Measurements from ENCODE around the gene PICK1. TPM values are rescaled to one million over a fixed set of nuclear protein-coding genes. Genes with fewer than 3 reads are reported as not detected.

PICK1 gene
- total and polyA plus RNA-seq, 3 donors from 2014 or later: 61.5 to 89.7 (median 78.7) TPM

DNA sequence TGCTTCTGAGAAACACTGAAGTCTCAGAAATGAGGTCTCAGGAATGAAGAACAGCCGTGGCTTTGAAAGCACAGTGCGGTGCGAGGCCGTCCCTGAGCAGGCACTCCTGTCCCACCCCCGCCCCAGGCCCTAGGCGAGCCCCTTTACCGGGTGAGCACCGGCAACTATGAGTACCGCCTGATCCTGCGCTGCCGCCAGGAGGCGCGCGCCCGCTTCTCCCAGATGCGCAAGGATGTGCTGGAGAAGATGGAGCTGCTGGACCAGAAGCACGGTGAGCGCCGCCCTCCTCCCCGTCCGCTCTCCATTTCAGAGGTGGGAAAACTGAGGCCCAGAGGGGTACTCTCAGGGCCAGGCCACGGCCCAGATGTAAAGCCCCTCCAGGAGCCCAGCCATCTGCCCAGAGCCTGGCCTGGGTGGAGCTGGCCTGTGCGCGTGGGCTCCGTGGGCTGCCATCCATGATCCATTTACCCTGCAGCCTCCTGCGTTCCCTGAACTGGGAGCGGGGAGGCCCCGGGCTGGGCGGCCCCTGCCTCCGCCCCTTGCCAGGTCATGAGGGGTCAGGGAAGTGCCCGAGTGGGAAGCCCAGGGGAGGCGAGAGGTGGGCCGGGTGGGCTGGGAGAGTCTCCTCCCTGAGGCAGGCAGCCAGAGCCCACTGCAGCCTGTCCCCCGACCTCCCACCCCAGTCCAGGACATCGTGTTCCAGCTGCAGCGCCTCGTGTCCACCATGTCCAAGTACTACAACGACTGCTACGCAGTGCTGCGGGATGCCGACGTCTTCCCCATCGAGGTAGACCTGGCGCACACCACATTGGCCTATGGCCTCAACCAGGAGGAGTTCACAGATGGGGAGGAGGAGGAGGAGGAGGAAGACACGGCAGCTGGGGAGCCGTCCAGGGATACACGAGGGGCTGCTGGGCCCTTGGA is 17.2 kb downstream of the PICK1 start:
- peak; percentile 79 for DNase-seq
- Histone ChIP-seq H3K9me3 (no peaks in the 10 kb centered on the region), H3K4me3 (peak overlapping the region in 1 of 2 donors; percentile 3), H3K27me3 (no peaks in the 10 kb centered on the region), H3K4me1 (peaks cover 13% of the 10 kb centered on the region), H3K36me3 (ENCODE audit: low read depth, missing control alignments) (no peaks in the 10 kb centered on the region), H3K27ac (peak overlapping the region; percentile 64 to 84)
- intact Hi-C loops (cut with DNase I; ENCODE audit: low total_unique reads): no loop called here
- WGBS, 2 donors: 24 to 54% methylated on average over 20 to 41 of the region's 47 CpGs
- TF ChIP-seq, protein P1, sequence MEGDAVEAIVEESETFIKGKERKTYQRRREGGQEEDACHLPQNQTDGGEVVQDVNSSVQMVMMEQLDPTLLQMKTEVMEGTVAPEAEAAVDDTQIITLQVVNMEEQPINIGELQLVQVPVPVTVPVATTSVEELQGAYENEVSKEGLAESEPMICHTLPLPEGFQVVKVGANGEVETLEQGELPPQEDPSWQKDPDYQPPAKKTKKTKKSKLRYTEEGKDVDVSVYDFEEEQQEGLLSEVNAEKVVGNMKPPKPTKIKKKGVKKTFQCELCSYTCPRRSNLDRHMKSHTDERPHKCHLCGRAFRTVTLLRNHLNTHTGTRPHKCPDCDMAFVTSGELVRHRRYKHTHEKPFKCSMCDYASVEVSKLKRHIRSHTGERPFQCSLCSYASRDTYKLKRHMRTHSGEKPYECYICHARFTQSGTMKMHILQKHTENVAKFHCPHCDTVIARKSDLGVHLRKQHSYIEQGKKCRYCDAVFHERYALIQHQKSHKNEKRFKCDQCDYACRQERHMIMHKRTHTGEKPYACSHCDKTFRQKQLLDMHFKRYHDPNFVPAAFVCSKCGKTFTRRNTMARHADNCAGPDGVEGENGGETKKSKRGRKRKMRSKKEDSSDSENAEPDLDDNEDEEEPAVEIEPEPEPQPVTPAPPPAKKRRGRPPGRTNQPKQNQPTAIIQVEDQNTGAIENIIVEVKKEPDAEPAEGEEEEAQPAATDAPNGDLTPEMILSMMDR (IDR thresholded peaks at IDR 0.05): peak; percentile 7 to 59 (median 51)
- no peak for TF ChIP-seq POLR2A (IDR thresholded peaks at IDR 0.05)

DNA sequence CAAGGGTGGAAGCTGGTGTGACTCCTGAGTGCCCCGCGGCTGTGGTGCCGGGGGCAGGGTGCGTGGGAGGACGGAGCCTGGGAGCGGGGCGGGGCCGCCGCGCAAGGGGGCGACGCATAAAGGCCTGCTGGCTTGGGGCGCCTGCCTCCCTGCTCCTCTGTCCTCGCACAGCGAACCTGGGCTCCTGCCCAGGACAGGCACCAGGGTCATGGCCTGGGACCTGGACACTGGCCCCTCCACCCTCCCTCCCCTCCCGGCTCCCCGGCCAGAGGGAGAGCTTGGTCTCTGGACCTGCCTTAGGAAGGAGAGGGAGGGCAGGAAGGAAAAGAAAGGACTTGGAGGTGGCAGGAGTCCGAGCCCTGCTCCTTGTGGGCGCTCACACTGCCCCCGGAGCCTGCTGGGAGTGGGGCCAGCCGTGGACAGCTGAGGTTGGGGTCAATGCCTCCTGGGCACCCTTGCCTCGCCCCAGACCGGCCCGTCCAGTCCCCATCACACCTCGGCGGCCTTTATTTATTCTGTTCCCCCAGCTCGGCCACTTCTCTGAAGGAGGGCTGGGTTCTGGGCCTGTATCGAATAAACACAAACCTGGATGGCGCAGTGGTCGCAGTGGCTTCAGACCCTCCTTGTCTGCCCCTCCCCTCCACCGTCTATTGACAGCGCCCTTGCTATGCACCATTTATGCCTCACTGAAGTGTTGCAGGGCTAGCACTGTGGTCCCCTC is 18.1 kb downstream of the PICK1 start:
- 47 to 54% methylated on average over 17 to 30 of the region's 32 CpGs for WGBS, 2 donors
- DNase-seq: peak; percentile 56
- H3K27me3 ChIP-seq: no peaks in the 10 kb centered on the region
- intact Hi-C loops (cut with DNase I; ENCODE audit: low total_unique reads): no loop called here
- TF ChIP-seq, protein P1 (IDR thresholded peaks at IDR 0.05): no peak
- TF ChIP-seq POLR2A (IDR thresholded peaks at IDR 0.05): no peak
- H3K9me3 ChIP-seq: no peaks in the 10 kb centered on the region
- H3K4me1 ChIP-seq: peaks cover 13% of the 10 kb centered on the region
- no peaks in the 10 kb centered on the region for H3K36me3 ChIP-seq (ENCODE audit: low read depth, missing control alignments)
- peak overlapping the region in 1 of 2 donors; percentile 3 for H3K4me3 ChIP-seq
- H3K27ac ChIP-seq: peak overlapping the region; percentile 64 to 84

DNA sequence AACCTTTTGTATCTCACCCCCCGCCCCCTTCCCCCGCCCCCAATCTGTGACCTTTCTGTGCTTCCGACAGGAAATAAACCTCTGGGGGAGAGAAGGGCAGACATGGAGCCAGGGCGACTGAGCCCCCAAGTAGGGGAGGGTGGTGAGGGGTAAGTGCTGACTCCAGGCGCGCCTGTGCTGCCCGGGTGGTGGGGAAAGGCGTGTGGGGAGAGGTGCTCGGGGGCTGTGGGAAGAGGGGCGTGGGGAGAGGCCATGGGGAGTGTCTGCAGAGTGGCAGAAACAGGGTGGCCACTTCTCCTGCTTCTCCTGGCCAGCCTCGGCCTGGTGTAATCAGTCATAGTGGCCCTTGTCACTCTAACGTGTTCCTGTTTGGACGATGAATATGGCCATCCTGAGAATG is 18.8 kb downstream of the PICK1 start:
- 61 to 81% methylated on average over 13 of the region's 13 CpGs for WGBS, 2 donors
- intact Hi-C loops (cut with DNase I; ENCODE audit: low total_unique reads): no loop called here
- Histone ChIP-seq H3K4me3 (no peak overlapping the region), H3K27me3 (no peaks in the 10 kb centered on the region), H3K36me3 (ENCODE audit: low read depth, missing control alignments) (no peaks in the 10 kb centered on the region), H3K4me1 (peaks cover 18% of the 10 kb centered on the region), H3K9me3 (no peaks in the 10 kb centered on the region), H3K27ac (peak overlapping the region; percentile 64 to 84)
- no peak for DNase-seq
- TF ChIP-seq, protein P1 (IDR thresholded peaks at IDR 0.05): no peak
- TF ChIP-seq POLR2A (IDR thresholded peaks at IDR 0.05): no peak

DNA sequence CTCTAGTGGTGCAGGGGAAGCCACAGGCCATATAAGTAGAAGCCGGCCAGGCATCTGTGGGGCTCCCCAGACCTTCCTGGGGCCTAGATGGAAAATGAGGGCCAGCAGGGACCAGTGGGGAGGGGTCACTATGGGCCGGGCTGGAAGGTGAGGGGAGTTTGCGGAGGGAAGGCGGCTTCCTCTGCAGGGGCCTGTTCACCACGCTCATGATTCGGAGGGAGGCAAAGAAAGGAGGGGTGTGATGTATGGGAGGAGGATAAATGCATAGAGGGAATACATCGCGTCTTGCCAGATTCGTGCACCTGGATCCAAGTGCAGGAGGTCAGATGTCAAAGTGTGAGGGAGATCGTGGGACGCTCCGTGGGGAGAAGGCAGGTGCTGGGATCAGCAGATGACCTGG is 19.9 kb downstream of the PICK1 start:
- H3K27ac ChIP-seq: no peak overlapping the region
- H3K4me1 ChIP-seq: peaks cover 26% of the 10 kb centered on the region
- H3K36me3 ChIP-seq (ENCODE audit: low read depth, missing control alignments): no peaks in the 10 kb centered on the region
- H3K9me3 ChIP-seq: no peaks in the 10 kb centered on the region
- no peak for DNase-seq
- no peak for TF ChIP-seq POLR2A (IDR thresholded peaks at IDR 0.05)
- TF ChIP-seq, protein P1 (IDR thresholded peaks at IDR 0.05): no peak
- 90 to 91% methylated on average over 12 of the region's 12 CpGs for WGBS, 2 donors
- no peaks in the 10 kb centered on the region for H3K27me3 ChIP-seq
- no peak overlapping the region for H3K4me3 ChIP-seq
- intact Hi-C loops (cut with DNase I; ENCODE audit: low total_unique reads): no loop called here

All from testis (tissue), 3 donors.